Loucy (cell line): ENCODE data around the gene RAP1GAP2.

ENCODE experiments used
- H2AFZ ChIP-seq: fragments of 200-600 bp; sonication (generic); 2 replicates; pipeline ENCODE4 v1.6.0; 2016; ENCODE audit warnings: antibody characterized with exemption, mild to moderate bottlenecking, low read length, moderate library complexity
- H3F3A ChIP-seq: fragments of 200-600 bp; 2 replicates; pipeline ENCODE4 v1.6.0; 2016; ENCODE audit warnings: antibody characterized with exemption, low read depth, mild to moderate bottlenecking
- H3K27me3 ChIP-seq: fragments of 200-600 bp; sonication (generic); 2 replicates; pipeline ENCODE4 v1.6.1; 2014; ENCODE audit warnings: low read length, mild to moderate bottlenecking; ENCODE audit not compliant: insufficient read depth, poor library complexity, severe bottlenecking
- H3K36me3 ChIP-seq: fragments of 200-600 bp; sonication (generic); 2 replicates; pipeline ENCODE4 v1.6.1; 2016; ENCODE audit warnings: low read length; ENCODE audit not compliant: insufficient read depth
- H3K4me1 ChIP-seq: fragments of 200-600 bp; sonication (generic); 2 replicates; pipeline ENCODE4 v1.5.1; 2014; ENCODE audit warnings: low read length, mild to moderate bottlenecking; ENCODE audit not compliant: insufficient read depth, poor library complexity, severe bottlenecking
- H3K4me2 ChIP-seq: fragments of 200-600 bp; sonication (generic); 2 replicates; pipeline ENCODE4 v1.6.0; 2014; ENCODE audit warnings: antibody characterized with exemption, low read length, low read depth, mild to moderate bottlenecking; ENCODE audit not compliant: poor library complexity, severe bottlenecking
- H3K4me3 ChIP-seq: fragments of 200-600 bp; sonication (generic); 2 replicates; pipeline ENCODE4 v1.5.1; 2014; ENCODE audit warnings: low read length, mild to moderate bottlenecking, mixed read lengths; ENCODE audit not compliant: poor library complexity, severe bottlenecking
- H3K79me2 ChIP-seq: fragments of 200-600 bp; sonication (generic); 2 replicates; pipeline ENCODE4 v1.6.1; 2014; ENCODE audit warnings: low read length; ENCODE audit not compliant: insufficient read depth
- H3K9ac ChIP-seq: fragments of 200-600 bp; sonication (generic); 2 replicates; pipeline ENCODE4 v1.6.0; 2014; ENCODE audit warnings: mild to moderate bottlenecking, low read depth, low read length, moderate library complexity; ENCODE audit not compliant: poor library complexity, severe bottlenecking
- H3K9me2 ChIP-seq: fragments of 200-600 bp; sonication (generic); replicated peaks from 2 replicates; pipeline ENCODE4 v1.6.1; 2016; ENCODE audit warnings: low read depth, low read length, mixed read lengths
- H3K9me3 ChIP-seq: fragments of 200-600 bp; sonication (generic); 2 replicates; pipeline ENCODE4 v1.6.1; 2014; ENCODE audit warnings: mild to moderate bottlenecking, antibody characterized with exemption, low read length, low read depth; ENCODE audit not compliant: insufficient read depth
- H4K20me1 ChIP-seq: fragments of 200-600 bp; sonication (generic); 2 replicates; pipeline ENCODE4 v1.6.0; 2014; ENCODE audit warnings: antibody characterized with exemption, low read length, mild to moderate bottlenecking; ENCODE audit not compliant: insufficient read depth, poor library complexity, severe bottlenecking
- CTCF ChIP-seq: fragments of 200-600 bp; sonication (generic); conservative IDR thresholded peaks from 2 replicates; pipeline ENCODE4 v1.5.1; 2014; ENCODE audit warnings: mild to moderate bottlenecking, antibody characterized with exemption, low read length
- EZH2phosphoT487 ChIP-seq: fragments of 200-600 bp; IDR thresholded peaks from 2 replicates; pipeline ENCODE4 v1.6.1; 2018; ENCODE audit warnings: antibody characterized with exemption, mild to moderate bottlenecking, moderate library complexity, borderline replicate concordance

Gene RAP1GAP2

GRCh38 chr17:2954898-2955445 lies 158.7 kb downstream of the RAP1GAP2 start:
- no peaks in the 10 kb centered on the region for H3K9me2 ChIP-seq
- H3F3A ChIP-seq, result no peaks in the 10 kb centered on the region
- H3K9ac ChIP-seq, result no peak overlapping the region
- H3K79me2 ChIP-seq, result peaks cover 87% of the 10 kb centered on the region
- H3K4me2 ChIP-seq, result peak overlapping the region; percentile 3
- H3K36me3 ChIP-seq, result peaks cover 35% of the 10 kb centered on the region; the same call in 1 of the 2 replicates
- H2AFZ ChIP-seq, result no peak overlapping the region
- peaks cover 10% of the 10 kb centered on the region for H3K4me1 ChIP-seq
- H3K9me3 ChIP-seq, result no peaks in the 10 kb centered on the region
- H3K27me3 ChIP-seq, result no peaks in the 10 kb centered on the region
- peaks cover 74% of the 10 kb centered on the region for H4K20me1 ChIP-seq
- TF ChIP-seq CTCF, result no peak
- no peak for TF ChIP-seq EZH2phosphoT487
- H3K4me3 ChIP-seq, result no peak overlapping the region

GRCh38 chr17:2955931-2956582 lies 159.8 kb downstream of the RAP1GAP2 start:
- peaks cover 39% of the 10 kb centered on the region; the same call in 1 of the 2 replicates for H3K36me3 ChIP-seq
- H3K4me3 ChIP-seq, result no peak overlapping the region
- H3K9me2 ChIP-seq, result no peaks in the 10 kb centered on the region
- no peak for TF ChIP-seq EZH2phosphoT487
- TF ChIP-seq CTCF, result no peak
- H3K79me2 ChIP-seq, result peaks cover 84% of the 10 kb centered on the region
- no peak overlapping the region for H3K9ac ChIP-seq
- H3K9me3 ChIP-seq, result no peaks in the 10 kb centered on the region
- peaks cover 10% of the 10 kb centered on the region for H3K4me1 ChIP-seq
- H3K4me2 ChIP-seq, result no peak overlapping the region
- H3F3A ChIP-seq, result no peaks in the 10 kb centered on the region
- H4K20me1 ChIP-seq, result peaks cover 73% of the 10 kb centered on the region
- H2AFZ ChIP-seq, result no peak overlapping the region
- H3K27me3 ChIP-seq, result no peaks in the 10 kb centered on the region

- Histone ChIP-seq H3F3A (no peaks in the 10 kb centered on the region), H4K20me1 (peaks cover 77% of the 10 kb centered on the region), H3K4me1 (peaks cover 10% of the 10 kb centered on the region), H3K9me2 (no peaks in the 10 kb centered on the region), H3K9me3 (no peaks in the 10 kb centered on the region), H3K4me2 (no peak overlapping the region), H3K27me3 (no peaks in the 10 kb centered on the region), H3K4me3 (no peak overlapping the region), H3K36me3 (peaks cover 46% of the 10 kb centered on the region; the same call in 1 of the 2 replicates), H3K79me2 (peaks cover 70% of the 10 kb centered on the region), H2AFZ (no peak overlapping the region), H3K9ac (no peak overlapping the region)
- TF ChIP-seq CTCF (no peak), EZH2phosphoT487 (no peak)
Measured at GRCh38 chr17:2957631-2958286, 161.5 kb downstream of the RAP1GAP2 start.
